Caco-2 (cell line): ENCODE results near the gene CACNA1H. TPM values are rescaled to one million over a fixed set of nuclear protein-coding genes. Genes with fewer than 3 reads are reported as not detected.
"Not testable (repeated sequence)": the region's sequence is repeated elsewhere in the genome, so short reads cannot be mapped to it uniquely, and the experiment has no call there.

ENCODE experiments used
- BruUV-seq: library from RNA; stranded (reverse); fragments of 400-500 nt; replicated peaks from 2 replicates; lab custom pipeline; 2021; lab: Mats Ljungman, UMichigan
- CTCF ChIA-PET: fragments of 300-600 bp; sonication (Branson Sonifier 250); formaldehyde crosslinking; loops from one replicate; lab custom pipeline; 2022; ENCODE audit warnings: antibody characterized with exemption; lab: Charles Lee
- POLR2A ChIA-PET: fragments of 300-600 bp; sonication (Branson Sonifier 250); formaldehyde crosslinking; loops from one replicate; lab custom pipeline; 2022; ENCODE audit warnings: antibody characterized with exemption; lab: Charles Lee
- DNase-seq, 2 experiments: peaks; one replicate each; pipeline versions ENCODE4 v3.0.0 to v3.0.0-alpha.2; 2020 to 2022
- H3K27me3 ChIP-seq: replicated peaks from 2 replicates; pipeline ENCODE4 v1.6.0; 2011; ENCODE audit warnings: low read length; ENCODE audit not compliant: control insufficient read depth, insufficient read depth
- H3K36me3 ChIP-seq: 2 replicates; pipeline ENCODE4 v1.5.1; 2011; ENCODE audit warnings: low read length; ENCODE audit not compliant: control insufficient read depth, insufficient read depth
- H3K4me1 ChIP-seq: fragments of 250-450 bp; sonication (Bioruptor Pico); 2 replicates; pipeline ENCODE4 v1.5.1; 2020; ENCODE audit warnings: mild to moderate bottlenecking
- H3K4me3 ChIP-seq: 2 replicates; pipeline ENCODE4 v1.5.1; 2011; ENCODE audit warnings: low read depth, mild to moderate bottlenecking, control low read depth, low read length
- H3K9me3 ChIP-seq: fragments of 250-450 bp; sonication (Bioruptor Pico); 2 replicates; pipeline ENCODE4 v1.5.1; 2020; ENCODE audit warnings: mild to moderate bottlenecking, moderate library complexity
- H3K27ac Mint-ChIP-seq: one replicate; pipeline ENCODE4 v1.8.0; 2022; ENCODE audit warnings: mixed read lengths; ENCODE audit not compliant: unreplicated experiment
- H3K27me3 Mint-ChIP-seq: one replicate; pipeline ENCODE4 v1.8.0; 2022; ENCODE audit warnings: mixed read lengths; ENCODE audit not compliant: insufficient read depth, unreplicated experiment
- H3K36me3 Mint-ChIP-seq: one replicate; pipeline ENCODE4 v1.8.0; 2022; ENCODE audit warnings: mild to moderate bottlenecking, mixed read lengths; ENCODE audit not compliant: insufficient read depth, unreplicated experiment
- H3K4me1 Mint-ChIP-seq: one replicate; pipeline ENCODE4 v1.8.0; 2022; ENCODE audit warnings: low read depth, mixed read lengths; ENCODE audit not compliant: unreplicated experiment
- H3K4me3 Mint-ChIP-seq: one replicate; pipeline ENCODE4 v1.8.0; 2022; ENCODE audit warnings: mild to moderate bottlenecking, moderate library complexity, mixed read lengths; ENCODE audit not compliant: unreplicated experiment
- H3K9me3 Mint-ChIP-seq: one replicate; pipeline ENCODE4 v1.8.0; 2022; ENCODE audit warnings: mixed read lengths; ENCODE audit not compliant: unreplicated experiment
- intact Hi-C: fragments of 100-400 bp; cut with micrococcal nuclease; formaldehyde crosslinking; loops from one replicate; pipeline ENCODE4 v1.10.0; 2022; ENCODE audit not compliant: unreplicated experiment
- total RNA-seq: library from RNA; stranded (reverse); gene quantifications from 2 replicates; pipeline ENCODE4 v1.2.3, GENCODE V29; 2022

Gene CACNA1H
- total RNA-seq, 1 experiment from 2014 or later = 5.1 TPM

GRCh38 chr16:1230471-1231212, 77.7 kb downstream of the CACNA1H start:
- H3K36me3 Mint-ChIP-seq, intact Hi-C loops, H3K9me3 Mint-ChIP-seq, DNase-seq, BruUV-seq, H3K4me1 ChIP-seq, H3K27me3 ChIP-seq, H3K27me3 Mint-ChIP-seq, H3K9me3 ChIP-seq, POLR2A ChIA-PET, H3K27ac Mint-ChIP-seq, H3K4me1 Mint-ChIP-seq, H3K4me3 Mint-ChIP-seq, H3K4me3 ChIP-seq, H3K36me3 ChIP-seq: not testable (repeated sequence)
- CTCF ChIA-PET = interaction anchor here (0.6 kb wide), 1 partner anchor 149 kb away, joined by 4 read pairs; no protein-coding TSS in a partner anchor

GRCh38 chr16:1231301-1231700, 78.4 kb downstream of the CACNA1H start:
- H3K9me3 Mint-ChIP-seq, H3K4me3 Mint-ChIP-seq, H3K4me3 ChIP-seq, H3K9me3 ChIP-seq, H3K36me3 Mint-ChIP-seq, BruUV-seq, DNase-seq, POLR2A ChIA-PET, H3K27me3 ChIP-seq, intact Hi-C loops, H3K4me1 ChIP-seq, H3K27ac Mint-ChIP-seq, H3K36me3 ChIP-seq, H3K27me3 Mint-ChIP-seq, H3K4me1 Mint-ChIP-seq: not testable (repeated sequence)
- CTCF ChIA-PET = interaction anchor here (0.6 kb wide), 1 partner anchor 149 kb away, joined by 4 read pairs; no protein-coding TSS in a partner anchor

GRCh38 chr16:1232049-1232748, 79.3 kb downstream of the CACNA1H start:
- POLR2A ChIA-PET, H3K36me3 Mint-ChIP-seq, H3K27me3 ChIP-seq, H3K27ac Mint-ChIP-seq, H3K4me3 Mint-ChIP-seq, H3K4me1 Mint-ChIP-seq, intact Hi-C loops, H3K27me3 Mint-ChIP-seq, H3K9me3 Mint-ChIP-seq, H3K9me3 ChIP-seq, H3K36me3 ChIP-seq, CTCF ChIA-PET, H3K4me3 ChIP-seq, H3K4me1 ChIP-seq, BruUV-seq, DNase-seq: not testable (repeated sequence)

GRCh38 chr16:1236659-1237058, 83.8 kb downstream of the CACNA1H start:
- H3K9me3 ChIP-seq, DNase-seq, H3K36me3 Mint-ChIP-seq, H3K9me3 Mint-ChIP-seq, H3K4me3 ChIP-seq, intact Hi-C loops, H3K4me1 Mint-ChIP-seq, H3K27me3 Mint-ChIP-seq, BruUV-seq, CTCF ChIA-PET, H3K4me1 ChIP-seq, H3K27me3 ChIP-seq, H3K27ac Mint-ChIP-seq, POLR2A ChIA-PET, H3K4me3 Mint-ChIP-seq, H3K36me3 ChIP-seq: not testable (repeated sequence)
